ENCODE results near the gene NEO1. TPM values are rescaled to one million over a fixed set of nuclear protein-coding genes. Genes with fewer than 3 reads are reported as not detected.

The NEO1 gene
- total and polyA plus RNA-seq, 2 of the 13 experiments (the other 11 are each of a cell fraction or from before 2014, with no cell fraction given): 8.4 to 11.0 TPM

GRCh38 chr15:73028031-73028430 lies 24.2 kb upstream of the NEO1 start:
- ChIA-PET CTCF (ENCODE audit: low intra/inter-chr PET ratio, low total read pairs) (no interaction called here), POLR2A (no interaction called here)
- BruUV-seq (replicated peaks): no TSS peak
- H3K4me2 ChIP-seq (ENCODE audit: low read depth, low read length): no peak overlapping the region
- H3K4me3 ChIP-seq (replicated peaks in 1 of 3; ENCODE audit: insufficient read depth in 1 of 3, low read depth in 2 of 3, low read length in 3 of 3): no peak overlapping the region
- no peaks in the 10 kb centered on the region for H3K79me2 ChIP-seq (ENCODE audit: insufficient read depth, low read length)
- no peaks in the 10 kb centered on the region for H3K4me1 ChIP-seq (ENCODE audit: insufficient read depth, low read length)
- H3K27me3 ChIP-seq (ENCODE audit: control insufficient read depth in 1 of 2, insufficient read depth in 2 of 2, low read length in 2 of 2): peaks cover 0 to 15% of the 10 kb centered on the region in 2 experiments; a peak in 4 of 5 replicates
- intact Hi-C loops (cut with micrococcal nuclease; ENCODE audit: unreplicated experiment): no loop called here
- no peak for DNase-seq (ENCODE audit: low spot score)
- H3K27ac ChIP-seq (ENCODE audit: extremely low read length, insufficient read depth, low read length): no peak overlapping the region
- WGBS (ENCODE audit: low lambda C conversion rate): 22% methylated on average over 2 of the region's 6 CpGs
- H3K36me3 ChIP-seq (replicated peaks in 1 of 2; ENCODE audit: control insufficient read depth in 1 of 2, insufficient read depth in 2 of 2, low read length in 2 of 2): no peaks in the 10 kb centered on the region
- no peaks in the 10 kb centered on the region for H4K20me1 ChIP-seq (ENCODE audit: insufficient read depth, low read length)
- in situ Hi-C loops (cut with HindIII; ENCODE audit: extremely low pct_ligation_motif_present, low pct_unique_long_range_greater_than_20kb): no loop called here
- H3K9me3 ChIP-seq (ENCODE audit: low read length): no peaks in the 10 kb centered on the region
- no peak overlapping the region for H2AFZ ChIP-seq (ENCODE audit: low read length)
- no peak for ATAC-seq
- H3K9ac ChIP-seq (ENCODE audit: insufficient read depth, low read depth, low read length): no peak overlapping the region
- FAIRE-seq: no peak
- no peak for TF ChIP-seq TFDP2 (CRISPR knock-in tag; IDR thresholded peaks at IDR 0.05)
- TF ChIP-seq ZSCAN25 (CRISPR knock-in tag; IDR thresholded peaks at IDR 0.05): no peak
- no peak for TF ChIP-seq ZNF33B (CRISPR knock-in tag; IDR thresholded peaks at IDR 0.05)
- TF ChIP-seq TAF1 (CRISPR knock-in tag; IDR thresholded peaks at IDR 0.05): no peak
- TF ChIP-seq KLF11 (CRISPR knock-in tag; IDR thresholded peaks at IDR 0.05): no peak
- no peak for TF ChIP-seq THAP7 (CRISPR knock-in tag; IDR thresholded peaks at IDR 0.05)
- TF ChIP-seq ZNF317 (CRISPR knock-in tag; IDR thresholded peaks at IDR 0.05): no peak
- no peak for TF ChIP-seq ZNF383 (CRISPR knock-in tag; IDR thresholded peaks at IDR 0.05; ENCODE audit: borderline replicate concordance)
- no peak for TF ChIP-seq RARA (CRISPR knock-in tag; IDR thresholded peaks at IDR 0.05)
- no peak for TF ChIP-seq ZNF790 (CRISPR knock-in tag; IDR thresholded peaks at IDR 0.05; ENCODE audit: borderline replicate concordance)
- TF ChIP-seq ZNF430 (CRISPR knock-in tag; IDR thresholded peaks at IDR 0.05): no peak
- TF ChIP-seq YEATS4 (CRISPR knock-in tag; IDR thresholded peaks at IDR 0.05; ENCODE audit: borderline replicate concordance): no peak
- TF ChIP-seq ZNF768 (CRISPR knock-in tag; IDR thresholded peaks at IDR 0.05): no peak
- no peak for TF ChIP-seq GATAD2A (CRISPR knock-in tag; IDR thresholded peaks at IDR 0.05)
- TF ChIP-seq CHD2 (IDR thresholded peaks at IDR 0.05; ENCODE audit: low read depth, low read length): no peak
- no peak for TF ChIP-seq ATF2 (CRISPR knock-in tag; IDR thresholded peaks at IDR 0.05)
- TF ChIP-seq HNF4A (CRISPR knock-in tag; IDR thresholded peaks at IDR 0.05): no peak
- no peak for TF ChIP-seq ETS1 (CRISPR knock-in tag; IDR thresholded peaks at IDR 0.05)
